OCI-LY7 (cell line): ENCODE results near the gene NRP1.

Source experiments
- EZH2phosphoT487 ChIP-seq: fragments of 200-600 bp; sonication (generic); IDR thresholded peaks from 2 replicates; pipeline ENCODE4 v1.6.1; 2018; ENCODE audit warnings: low read depth, borderline replicate concordance, mild to moderate bottlenecking, mixed run types, antibody characterized with exemption, low read length, moderate library complexity, mixed read lengths
- TF ChIP-seq, protein P1 (sequence below): fragments of 200-600 bp; sonication (generic); conservative IDR thresholded peaks from 2 replicates; pipeline ENCODE4 v1.5.1; 2014; ENCODE audit warnings: mild to moderate bottlenecking, antibody characterized with exemption, low read length, moderate library complexity, mixed read lengths

DNA sequence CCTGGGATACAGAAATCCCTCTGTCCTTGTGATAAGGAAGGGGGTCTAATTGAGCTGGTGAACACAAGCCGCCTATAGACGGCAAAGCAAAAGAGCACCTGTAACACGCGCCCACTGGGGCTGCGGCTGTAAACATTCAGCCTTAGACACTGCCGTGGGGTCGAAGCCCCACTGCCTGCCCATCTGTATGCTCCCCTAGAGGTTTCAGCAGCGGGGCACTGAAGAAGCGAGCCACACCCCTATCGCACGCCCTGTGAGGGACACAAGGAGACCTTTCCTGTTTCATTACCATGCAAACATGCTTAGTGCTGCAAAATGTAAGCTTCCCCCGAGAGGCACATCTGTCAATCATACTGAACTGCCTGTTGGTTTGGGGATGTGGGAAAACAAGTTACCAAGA is 82.1 kb downstream of the NRP1 start:
- TF ChIP-seq, protein P1, sequence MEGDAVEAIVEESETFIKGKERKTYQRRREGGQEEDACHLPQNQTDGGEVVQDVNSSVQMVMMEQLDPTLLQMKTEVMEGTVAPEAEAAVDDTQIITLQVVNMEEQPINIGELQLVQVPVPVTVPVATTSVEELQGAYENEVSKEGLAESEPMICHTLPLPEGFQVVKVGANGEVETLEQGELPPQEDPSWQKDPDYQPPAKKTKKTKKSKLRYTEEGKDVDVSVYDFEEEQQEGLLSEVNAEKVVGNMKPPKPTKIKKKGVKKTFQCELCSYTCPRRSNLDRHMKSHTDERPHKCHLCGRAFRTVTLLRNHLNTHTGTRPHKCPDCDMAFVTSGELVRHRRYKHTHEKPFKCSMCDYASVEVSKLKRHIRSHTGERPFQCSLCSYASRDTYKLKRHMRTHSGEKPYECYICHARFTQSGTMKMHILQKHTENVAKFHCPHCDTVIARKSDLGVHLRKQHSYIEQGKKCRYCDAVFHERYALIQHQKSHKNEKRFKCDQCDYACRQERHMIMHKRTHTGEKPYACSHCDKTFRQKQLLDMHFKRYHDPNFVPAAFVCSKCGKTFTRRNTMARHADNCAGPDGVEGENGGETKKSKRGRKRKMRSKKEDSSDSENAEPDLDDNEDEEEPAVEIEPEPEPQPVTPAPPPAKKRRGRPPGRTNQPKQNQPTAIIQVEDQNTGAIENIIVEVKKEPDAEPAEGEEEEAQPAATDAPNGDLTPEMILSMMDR: no peak
- TF ChIP-seq EZH2phosphoT487: no peak
